Left ventricle myocardium inferior (tissue), 1 donor: ENCODE measurements around the gene DNASE1L2. TPM values are rescaled to one million over a fixed set of nuclear protein-coding genes. Genes with fewer than 3 reads are reported as not detected.
A peak's percentile ranks its signal among the peaks of the same experiment; 100 is the strongest.

ENCODE experiments used
- DNase-seq: peaks from one replicate; pipeline ENCODE4 v3.0.0-alpha.2; 2020
- H3K27ac ChIP-seq: fragments of 200-600 bp; replicated peaks from 2 replicates; pipeline ENCODE4 v1.8.0; 2021
- H3K27me3 ChIP-seq: fragments of 200-600 bp; 2 replicates; pipeline ENCODE4 v1.8.0; 2021; ENCODE audit warnings: low read depth
- H3K36me3 ChIP-seq: fragments of 200-600 bp; 2 replicates; pipeline ENCODE4 v1.8.0; 2021
- H3K4me1 ChIP-seq: fragments of 200-600 bp; 2 replicates; pipeline ENCODE4 v1.8.0; 2021
- H3K4me3 ChIP-seq: fragments of 200-600 bp; 2 replicates; pipeline ENCODE4 v1.8.0; 2021; ENCODE audit warnings: mild to moderate bottlenecking, moderate library complexity
- H3K9me3 ChIP-seq: fragments of 200-600 bp; replicated peaks from 2 replicates; pipeline ENCODE4 v1.8.0; 2021
- intact Hi-C: fragments of 100-400 bp; cut with micrococcal nuclease; formaldehyde crosslinking; loops from one replicate; pipeline ENCODE4 v1.11.0; 2022
- total RNA-seq: library from RNA; stranded (reverse); fragmentation: NEBNext Ultra II Directional; extraction: Animal tissue kit (Norgen Biotek cat#: 25700); gene quantifications from one replicate; pipeline ENCODE4 v1.2.1, GENCODE V29; 2021
- TF ChIP-seq, protein P1 (sequence below): fragments of 200-600 bp; IDR thresholded peaks from 2 replicates; pipeline ENCODE4 v1.8.0; 2021; ENCODE audit warnings: antibody characterized with exemption, mild to moderate bottlenecking, borderline replicate concordance
- donor health status: DM: no; HTN: yes; CAD: no; lungs with severe emphysema.

DNASE1L2 gene
- total RNA-seq, 1 donor from 2014 or later, result 0.47 TPM

DNA sequence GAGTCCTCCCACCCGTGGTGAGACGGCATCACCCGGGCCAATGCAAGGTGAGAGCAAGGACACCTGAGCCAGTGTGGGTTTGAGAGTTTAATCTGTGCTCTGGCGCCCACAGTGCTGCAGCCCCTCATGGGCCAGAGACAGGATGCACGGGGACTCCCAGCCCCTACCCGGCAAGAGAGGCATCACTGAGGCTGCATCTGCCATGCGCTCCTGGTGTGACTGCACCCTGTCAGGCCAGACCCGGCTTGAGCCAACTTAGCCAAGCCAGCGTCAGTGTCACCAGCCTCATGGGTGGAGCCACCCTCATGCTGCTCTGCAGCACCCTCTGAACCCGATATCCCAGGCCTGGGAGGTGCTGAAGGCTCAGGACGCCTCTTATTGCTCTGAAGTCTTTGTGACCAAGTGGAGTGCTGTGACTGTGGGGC, 24.3 kb upstream of the DNASE1L2 start:
- H3K27me3 ChIP-seq, result no peaks in the 10 kb centered on the region
- peaks cover 28% of the 10 kb centered on the region for H3K36me3 ChIP-seq
- TF ChIP-seq, protein P1, sequence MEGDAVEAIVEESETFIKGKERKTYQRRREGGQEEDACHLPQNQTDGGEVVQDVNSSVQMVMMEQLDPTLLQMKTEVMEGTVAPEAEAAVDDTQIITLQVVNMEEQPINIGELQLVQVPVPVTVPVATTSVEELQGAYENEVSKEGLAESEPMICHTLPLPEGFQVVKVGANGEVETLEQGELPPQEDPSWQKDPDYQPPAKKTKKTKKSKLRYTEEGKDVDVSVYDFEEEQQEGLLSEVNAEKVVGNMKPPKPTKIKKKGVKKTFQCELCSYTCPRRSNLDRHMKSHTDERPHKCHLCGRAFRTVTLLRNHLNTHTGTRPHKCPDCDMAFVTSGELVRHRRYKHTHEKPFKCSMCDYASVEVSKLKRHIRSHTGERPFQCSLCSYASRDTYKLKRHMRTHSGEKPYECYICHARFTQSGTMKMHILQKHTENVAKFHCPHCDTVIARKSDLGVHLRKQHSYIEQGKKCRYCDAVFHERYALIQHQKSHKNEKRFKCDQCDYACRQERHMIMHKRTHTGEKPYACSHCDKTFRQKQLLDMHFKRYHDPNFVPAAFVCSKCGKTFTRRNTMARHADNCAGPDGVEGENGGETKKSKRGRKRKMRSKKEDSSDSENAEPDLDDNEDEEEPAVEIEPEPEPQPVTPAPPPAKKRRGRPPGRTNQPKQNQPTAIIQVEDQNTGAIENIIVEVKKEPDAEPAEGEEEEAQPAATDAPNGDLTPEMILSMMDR, result no peak
- H3K4me1 ChIP-seq, result peaks cover 55% of the 10 kb centered on the region
- peak overlapping the region; percentile 95 for H3K4me3 ChIP-seq
- intact Hi-C loops, result no loop called here
- H3K27ac ChIP-seq, result peak overlapping the region; percentile 93
- no peak for DNase-seq
- no peaks in the 10 kb centered on the region for H3K9me3 ChIP-seq

GRCh38 chr16:2212362-2213324, 23.6 kb upstream of the DNASE1L2 start:
- peak; percentile 63 for DNase-seq
- intact Hi-C loops, result no loop called here
- no peaks in the 10 kb centered on the region for H3K9me3 ChIP-seq
- peaks cover 21% of the 10 kb centered on the region for H3K36me3 ChIP-seq
- peak overlapping the region; percentile 93 for H3K27ac ChIP-seq
- TF ChIP-seq, protein P1, result no peak
- H3K27me3 ChIP-seq, result no peaks in the 10 kb centered on the region
- peak overlapping the region; percentile 95 for H3K4me3 ChIP-seq
- peaks cover 52% of the 10 kb centered on the region for H3K4me1 ChIP-seq

DNA sequence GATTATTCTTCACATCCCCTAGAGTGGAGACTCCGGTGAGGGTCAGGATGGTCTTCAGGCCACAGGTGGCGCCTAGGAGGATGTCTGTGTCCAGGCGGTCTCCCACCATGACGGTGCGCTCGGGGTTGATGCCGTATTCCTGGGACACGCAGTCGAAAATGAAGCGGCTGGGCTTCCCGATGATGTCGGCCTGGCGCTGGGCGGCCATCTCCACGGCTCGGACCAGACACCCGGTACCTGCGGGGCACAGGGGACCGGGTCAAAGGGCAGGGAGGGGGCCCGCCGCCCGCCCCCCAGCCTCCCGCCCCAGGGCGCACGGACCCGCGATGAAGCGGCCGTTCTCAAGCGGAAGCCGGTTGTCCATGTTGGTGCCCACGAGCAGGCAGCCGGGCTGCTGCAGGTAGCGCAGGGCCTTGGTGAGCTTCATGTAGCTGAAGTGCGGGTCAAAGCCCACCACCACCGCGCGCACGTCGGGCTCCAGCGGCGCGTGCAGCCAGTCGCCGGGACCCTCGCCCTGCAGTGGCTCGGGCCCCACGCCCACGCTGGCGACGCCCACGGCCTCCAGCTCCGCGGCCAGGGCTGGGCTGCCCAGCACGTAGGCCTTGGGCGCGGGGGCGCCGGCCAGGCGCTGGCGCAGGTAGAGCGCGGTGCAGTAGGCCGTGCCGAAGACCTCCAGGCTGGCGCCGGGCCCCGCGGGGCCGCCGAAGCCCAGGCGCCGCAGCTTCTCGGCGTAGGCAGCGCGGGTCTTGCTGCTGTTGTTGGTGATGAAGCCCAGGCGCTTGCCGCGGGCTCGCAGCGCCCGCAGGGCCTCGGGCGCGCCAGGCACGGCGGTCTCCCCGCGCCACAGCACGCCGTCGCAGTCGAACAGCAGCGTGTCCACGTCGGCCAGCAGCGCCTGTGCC, 22.2 kb upstream of the DNASE1L2 start:
- peak overlapping the region; percentile 95 for H3K4me3 ChIP-seq
- DNase-seq, result no peak
- H3K9me3 ChIP-seq, result no peaks in the 10 kb centered on the region
- peaks cover 52% of the 10 kb centered on the region for H3K4me1 ChIP-seq
- H3K27me3 ChIP-seq, result no peaks in the 10 kb centered on the region
- H3K36me3 ChIP-seq, result peaks cover 7% of the 10 kb centered on the region
- peak overlapping the region; percentile 93 for H3K27ac ChIP-seq
- TF ChIP-seq, protein P1, result no peak
- intact Hi-C loops, result no loop called here

DNA sequence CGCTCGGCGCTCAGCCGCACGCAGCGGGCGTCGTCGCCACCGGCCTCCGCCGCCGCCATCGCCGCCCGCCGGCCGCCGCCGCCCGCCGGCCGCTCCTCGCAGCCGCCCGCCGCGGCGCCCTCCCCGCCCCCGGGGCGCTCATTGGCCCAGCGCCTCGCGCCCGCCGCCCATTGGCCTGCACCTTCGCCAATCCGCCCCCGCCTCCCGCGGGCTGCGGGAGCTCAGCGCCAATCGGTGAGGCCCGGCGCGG, 21.6 kb upstream of the DNASE1L2 start, which contains the start of gene PGP:
TSS of gene PGP (minus strand) at position 122 of the 250 bp plus-strand sequence. CDS start at position 59, 63 bp downstream.
- Histone ChIP-seq H3K4me3 (peak within 1 kb of the TSS; percentile 95), H3K36me3 (peaks cover 1% of the 10 kb centered on the region), H3K27me3 (no peaks in the 10 kb centered on the region), H3K9me3 (no peaks in the 10 kb centered on the region), H3K4me1 (peaks cover 52% of the 10 kb centered on the region), H3K27ac (peak within 1 kb of the TSS; percentile 98)
- TF ChIP-seq, protein P1, result no peak
- DNase-seq, result no peak
- intact Hi-C loops, result no loop called here

- Histone ChIP-seq H3K27me3 (no peaks in the 10 kb centered on the region), H3K9me3 (no peaks in the 10 kb centered on the region), H3K27ac (no peak overlapping the region), H3K4me3 (no peak overlapping the region), H3K4me1 (peaks cover 40% of the 10 kb centered on the region), H3K36me3 (no peaks in the 10 kb centered on the region)
- TF ChIP-seq, protein P1, result no peak
- intact Hi-C loops, result no loop called here
- no peak for DNase-seq
Measured at GRCh38 chr16:2216330-2216729, 19.9 kb upstream of the DNASE1L2 start.
